DND-41 (cell line): ENCODE data around the gene SOD1.

Source experiments
- CTCF ChIP-seq: IDR thresholded peaks from 2 replicates; pipeline ENCODE4 v1.5.1; 2012; ENCODE audit warnings: borderline replicate concordance, low read length, moderate library complexity, mild to moderate bottlenecking; ENCODE audit not compliant: poor library complexity, severe bottlenecking; ENCODE audit errors: extremely low read depth
- EZH2 ChIP-seq: IDR thresholded peaks from 3 replicates; pipeline ENCODE4 v1.6.1; 2012; ENCODE audit warnings: borderline replicate concordance, low read depth, mild to moderate bottlenecking, moderate library complexity, low read length, inconsistent platforms; ENCODE audit not compliant: severe bottlenecking

DNA sequence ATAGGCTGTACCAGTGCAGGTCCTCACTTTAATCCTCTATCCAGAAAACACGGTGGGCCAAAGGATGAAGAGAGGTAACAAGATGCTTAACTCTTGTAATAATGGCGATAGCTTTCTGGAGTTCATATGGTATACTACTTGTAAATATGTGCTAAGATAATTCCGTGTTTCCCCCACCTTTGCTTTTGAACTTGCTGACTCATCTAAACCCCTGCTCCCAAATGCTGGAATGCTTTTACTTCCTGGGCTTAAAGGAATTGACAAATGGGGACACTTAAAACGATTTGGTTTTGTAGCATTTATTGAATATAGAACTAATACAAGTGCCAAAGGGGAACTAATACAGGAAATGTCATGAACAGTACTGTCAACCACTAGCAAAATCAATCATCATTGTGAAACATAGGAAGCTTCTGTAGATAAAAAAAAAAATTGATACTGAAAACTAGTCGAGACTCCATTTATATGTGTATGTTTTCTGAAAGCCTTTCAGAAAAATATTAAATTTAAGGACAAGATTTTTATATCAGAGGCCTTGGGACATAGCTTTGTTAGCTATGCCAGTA, 7.0 kb downstream of the SOD1 start:
- TF ChIP-seq CTCF (no peak), EZH2 (no peak)
